GM23248 (cell line): ENCODE data around the gene MAN1C1. TPM values are rescaled to one million over a fixed set of nuclear protein-coding genes. Genes with fewer than 3 reads are reported as not detected.

ENCODE experiments used
- DNase-seq: peaks from one replicate; pipeline ENCODE4 v3.0.0-alpha.2; 2015
- H2AFZ ChIP-seq: fragments of 200-600 bp; sonication (generic); 2 replicates; pipeline ENCODE4 v1.6.1; 2016; ENCODE audit warnings: antibody characterized with exemption
- H3F3A ChIP-seq: fragments of 200-600 bp; sonication (generic); 2 replicates; pipeline ENCODE4 v1.6.1; 2016; ENCODE audit warnings: mild to moderate bottlenecking, antibody characterized with exemption, mixed run types; ENCODE audit not compliant: insufficient read depth
- H3K27ac ChIP-seq: fragments of 200-600 bp; sonication (generic); 2 replicates; pipeline ENCODE4 v1.5.1; 2016; ENCODE audit warnings: mild to moderate bottlenecking
- H3K27me3 ChIP-seq: fragments of 200-600 bp; sonication (generic); replicated peaks from 2 replicates; pipeline ENCODE4 v1.6.1; 2016; ENCODE audit warnings: mild to moderate bottlenecking; ENCODE audit not compliant: insufficient read depth
- H3K36me3 ChIP-seq: fragments of 200-600 bp; sonication (generic); 2 replicates; pipeline ENCODE4 v1.6.1; 2016; ENCODE audit warnings: low read depth, mild to moderate bottlenecking
- H3K4me1 ChIP-seq: fragments of 200-600 bp; sonication (generic); 2 replicates; pipeline ENCODE4 v1.6.1; 2016; ENCODE audit warnings: mild to moderate bottlenecking; ENCODE audit not compliant: insufficient read depth
- H3K4me2 ChIP-seq: fragments of 200-600 bp; sonication (generic); one replicate; pipeline ENCODE4 v1.6.1; 2016; ENCODE audit warnings: mild to moderate bottlenecking; ENCODE audit not compliant: unreplicated experiment
- H3K4me3 ChIP-seq: fragments of 200-600 bp; sonication (generic); 2 replicates; pipeline ENCODE4 v1.5.1; 2016; ENCODE audit warnings: mild to moderate bottlenecking
- H3K79me2 ChIP-seq: fragments of 200-600 bp; sonication (generic); 2 replicates; pipeline ENCODE4 v1.6.1; 2016; ENCODE audit warnings: mild to moderate bottlenecking; ENCODE audit not compliant: insufficient read depth
- H3K9ac ChIP-seq: fragments of 200-600 bp; sonication (generic); 2 replicates; pipeline ENCODE4 v1.6.1; 2016; ENCODE audit warnings: mild to moderate bottlenecking
- H3K9me2 ChIP-seq: fragments of 200-600 bp; sonication (generic); 2 replicates; pipeline ENCODE4 v1.6.1; 2016; ENCODE audit warnings: mixed run types, mild to moderate bottlenecking, moderate library complexity; ENCODE audit not compliant: insufficient read depth
- H3K9me3 ChIP-seq: fragments of 200-600 bp; sonication (generic); one replicate; pipeline ENCODE4 v1.6.1; 2017; ENCODE audit warnings: low read depth
- H4K20me1 ChIP-seq: fragments of 200-600 bp; sonication (generic); 2 replicates; pipeline ENCODE4 v1.6.0; 2016; ENCODE audit not compliant: insufficient read depth
- EZH2 ChIP-seq: fragments of 200-600 bp; sonication (generic); IDR thresholded peaks from 2 replicates; pipeline ENCODE4 v1.6.1; 2018; ENCODE audit warnings: antibody characterized with exemption, mild to moderate bottlenecking; ENCODE audit not compliant: insufficient read depth, poor library complexity, severe bottlenecking
- EZH2phosphoT487 ChIP-seq: fragments of 200-600 bp; sonication (generic); IDR thresholded peaks from 2 replicates; pipeline ENCODE4 v1.6.1; 2018; ENCODE audit warnings: antibody characterized with exemption, moderate library complexity, mild to moderate bottlenecking, low read depth; ENCODE audit not compliant: insufficient read depth
- WGBS, 2 experiments: methylation state at CpG; one replicate each; pipeline ENCODE4 v1.1.6; 2015 to 2017; ENCODE audit warnings: low lambda C conversion rate in 2 of 2, low coverage in 1 of 2; ENCODE audit errors: missing lambda C conversion rate in 2 of 2; 5-methylcytosine and 5-hydroxymethylcytosine counted together
- in situ Hi-C: fragments of 300-500 bp; cut with MboI; formaldehyde crosslinking; loops from 2 replicates; pipeline ENCODE4 v1.15.0; 2020
- polyA plus RNA-seq: library from polyadenylated mRNA; unstranded; fragments of >200 nt; fragmentation: Nextera tagmentation; extraction: Ambion mirVana; gene quantifications from 2 replicates; pipeline ENCODE4 v1.2.1, GENCODE V29; 2016
- total RNA-seq: library from RNA; depleted of rRNA; stranded (reverse); fragments of >200 nt; shearing (Covaris generic); gene quantifications from 2 replicates; pipeline ENCODE4 v1.2.3, GENCODE V29; 2014; rRNA removed

MAN1C1 gene
- total RNA-seq, result 0.51 and 1.1 TPM in 2 replicates
- 0.29 and 0.43 TPM in 2 replicates for polyA plus RNA-seq

DNA sequence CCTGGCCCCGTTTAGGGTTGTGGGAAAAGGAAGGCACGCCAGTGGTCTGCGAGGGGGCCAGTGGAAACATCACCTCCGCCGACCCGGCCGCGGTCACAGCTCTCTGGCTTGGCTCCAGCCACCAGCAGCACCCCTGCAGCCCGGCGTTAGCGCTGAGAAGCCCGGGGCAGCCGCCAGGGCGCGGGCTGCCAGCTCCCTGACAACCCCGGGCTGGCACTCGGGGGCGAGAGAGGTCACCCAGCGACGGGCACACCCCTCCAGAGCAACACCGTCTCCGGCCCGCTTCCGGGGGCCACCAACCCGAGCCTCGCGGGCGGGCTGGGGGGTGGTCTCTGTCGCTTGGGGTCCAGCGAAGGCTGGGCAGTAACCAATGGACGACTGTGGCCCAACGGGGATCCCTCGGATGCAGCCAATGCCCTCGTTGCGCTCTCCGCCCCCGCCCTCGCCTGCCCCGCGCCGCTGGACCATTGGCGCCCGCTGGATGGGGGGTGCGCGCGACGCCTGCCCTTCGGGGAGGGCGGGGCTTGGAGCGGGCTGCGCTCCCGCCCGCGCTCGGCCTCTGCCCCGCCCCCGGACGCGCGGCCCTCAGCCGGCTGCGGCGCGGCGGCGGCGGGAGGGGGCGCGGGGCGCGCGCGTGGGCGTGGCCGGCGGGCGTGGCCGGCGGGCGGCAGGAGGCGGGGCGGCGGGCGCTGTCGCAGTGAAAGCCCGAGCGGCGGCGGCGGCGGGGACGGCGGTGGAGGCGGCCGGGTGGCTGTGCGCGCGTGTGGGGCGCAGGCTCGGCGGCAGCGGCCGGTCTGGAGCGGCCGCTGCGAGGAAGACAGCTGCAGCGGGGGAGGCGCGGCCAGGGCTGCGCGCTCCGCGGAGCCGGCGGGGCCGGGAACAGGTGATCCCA, at the start of gene MAN1C1:
Gene MAN1C1, plus strand, starts transcription at position 697 of the 892 bp plus-strand sequence. CDS start 1,007 bp downstream, outside the sequence.
- TF ChIP-seq EZH2 (no peak), EZH2phosphoT487 (no peak)
- peak within 1 kb of the TSS; percentile 81 for H3K4me2 ChIP-seq
- peak within 1 kb of the TSS; percentile 43 for H3K9ac ChIP-seq
- H3K36me3 ChIP-seq, result no peaks in the 10 kb centered on the region
- H3K9me3 ChIP-seq, result no peaks in the 10 kb centered on the region
- no peaks in the 10 kb centered on the region for H3K9me2 ChIP-seq
- H4K20me1 ChIP-seq, result no peaks in the 10 kb centered on the region
- H3K27ac ChIP-seq, result no peak within 1 kb of the TSS
- H3K4me1 ChIP-seq, result no peaks in the 10 kb centered on the region
- H3K27me3 ChIP-seq, result peaks cover 25% of the 10 kb centered on the region
- in situ Hi-C loops, result loop anchor here (10.0 kb wide), 1 partner anchor 178 kb away; no protein-coding TSS in a partner anchor
- peak within 1 kb of the TSS; percentile 72 for H3K4me3 ChIP-seq
- no peaks in the 10 kb centered on the region for H3K79me2 ChIP-seq
- peaks cover 20% of the 10 kb centered on the region for H3F3A ChIP-seq
- WGBS, 2 experiments, result 0 to 2% methylated on average over 21 to 71 of the region's 116 CpGs
- H2AFZ ChIP-seq, result peak within 1 kb of the TSS; percentile 83
- peak; percentile 88 for DNase-seq

DNA sequence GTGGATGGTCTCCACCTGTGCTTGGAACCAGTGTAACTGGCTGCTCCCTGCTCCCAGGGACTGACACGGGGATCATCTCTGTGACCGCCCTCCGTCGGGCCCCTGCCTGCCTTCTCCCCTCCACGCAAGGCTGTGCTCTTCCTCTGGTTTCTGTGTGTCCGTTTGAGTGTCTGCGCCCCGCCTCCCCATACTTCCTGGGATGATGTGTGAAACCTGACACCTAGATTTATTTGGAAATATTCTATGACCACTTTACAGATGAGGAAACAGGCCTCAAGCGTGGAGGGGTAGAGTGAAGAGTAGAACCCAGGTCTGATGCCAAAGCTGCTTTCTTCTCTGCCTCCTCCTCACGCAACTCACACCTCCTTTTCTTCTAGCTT, 48.9 kb upstream of the MAN1C1 start:
- TF ChIP-seq EZH2phosphoT487 (no peak), EZH2 (no peak)
- no peak overlapping the region for H2AFZ ChIP-seq
- H3K4me1 ChIP-seq, result peaks cover 43% of the 10 kb centered on the region
- H3K9ac ChIP-seq, result peak overlapping the region; percentile 92
- peak; percentile 64 for DNase-seq
- H3K9me2 ChIP-seq, result no peaks in the 10 kb centered on the region
- no peaks in the 10 kb centered on the region for H3K79me2 ChIP-seq
- H3K36me3 ChIP-seq, result 0 out of 2 replicates have a peak, but pooled peaks cover under 1% of the 10 kb centered on the region
- H3K27me3 ChIP-seq, result no peaks in the 10 kb centered on the region
- no peaks in the 10 kb centered on the region for H4K20me1 ChIP-seq
- H3F3A ChIP-seq, result peaks cover 36% of the 10 kb centered on the region
- no peaks in the 10 kb centered on the region for H3K9me3 ChIP-seq
- WGBS, 2 experiments, result 27 to 34% methylated on average over 10 of the region's 10 CpGs
- H3K4me3 ChIP-seq, result peak overlapping the region; percentile 51
- in situ Hi-C loops, result no loop called here
- peak overlapping the region; percentile 99 for H3K27ac ChIP-seq
- H3K4me2 ChIP-seq, result peak overlapping the region; percentile 85

DNA sequence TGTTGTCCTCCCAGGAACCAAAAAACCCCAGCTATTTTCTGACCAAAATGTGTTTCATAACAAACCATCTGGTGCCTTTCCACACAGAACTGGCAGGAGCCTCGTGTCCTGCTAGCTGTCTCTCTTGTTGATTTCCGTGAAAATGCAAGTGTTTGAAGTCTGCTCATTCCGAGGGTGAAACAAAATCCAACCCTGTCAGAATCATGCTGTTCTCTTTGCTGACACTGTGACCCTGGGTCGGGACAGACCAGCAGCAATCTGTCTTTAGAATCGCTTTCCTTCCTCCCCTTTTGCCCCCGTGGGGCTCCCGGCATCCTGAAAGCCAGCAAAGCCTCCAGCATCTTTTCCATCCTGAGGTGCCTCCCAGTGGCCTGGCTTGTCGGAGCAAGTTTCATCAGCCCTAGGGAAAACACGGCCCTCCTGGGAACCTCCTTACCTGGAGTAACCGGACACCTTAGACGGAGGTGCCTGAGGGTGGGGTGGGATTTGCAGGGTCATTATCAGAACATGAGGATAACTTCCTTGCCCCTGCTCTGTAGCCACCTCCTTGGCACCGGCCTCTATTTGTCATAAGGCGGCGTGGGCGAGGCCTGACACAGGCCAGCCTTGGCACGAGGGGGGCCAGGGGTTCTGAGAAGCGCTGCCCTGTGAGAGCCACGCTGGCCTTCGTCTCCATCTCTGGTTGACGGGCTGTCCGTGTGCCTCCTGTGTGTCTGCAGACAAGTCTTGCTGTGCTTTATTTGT, 48.3 kb upstream of the MAN1C1 start:
- 1 to 4% methylated on average over 21 of the region's 21 CpGs for WGBS, 2 experiments
- peak overlapping the region; percentile 92 for H3K9ac ChIP-seq

More for the DNA sequence above, 48.3 kb upstream of the MAN1C1 start:
- H3K79me2 ChIP-seq, result no peaks in the 10 kb centered on the region
- H3K27ac ChIP-seq, result peak overlapping the region; percentile 99
- peak overlapping the region; percentile 61 for H2AFZ ChIP-seq
- H3K9me2 ChIP-seq, result no peaks in the 10 kb centered on the region
- peak; percentile 98 for DNase-seq
- H3K4me1 ChIP-seq, result peaks cover 43% of the 10 kb centered on the region
- H3K9me3 ChIP-seq, result no peaks in the 10 kb centered on the region
- H4K20me1 ChIP-seq, result no peaks in the 10 kb centered on the region
- H3K27me3 ChIP-seq, result no peaks in the 10 kb centered on the region
- in situ Hi-C loops, result no loop called here
- no peaks in the 10 kb centered on the region for H3K36me3 ChIP-seq
- no peak for TF ChIP-seq EZH2phosphoT487
- TF ChIP-seq EZH2, result no peak
- H3K4me3 ChIP-seq, result peak overlapping the region; percentile 51
- peak overlapping the region; percentile 85 for H3K4me2 ChIP-seq
- peaks cover 36% of the 10 kb centered on the region for H3F3A ChIP-seq
